ENCODE measurements around the gene CBLC.

DNA sequence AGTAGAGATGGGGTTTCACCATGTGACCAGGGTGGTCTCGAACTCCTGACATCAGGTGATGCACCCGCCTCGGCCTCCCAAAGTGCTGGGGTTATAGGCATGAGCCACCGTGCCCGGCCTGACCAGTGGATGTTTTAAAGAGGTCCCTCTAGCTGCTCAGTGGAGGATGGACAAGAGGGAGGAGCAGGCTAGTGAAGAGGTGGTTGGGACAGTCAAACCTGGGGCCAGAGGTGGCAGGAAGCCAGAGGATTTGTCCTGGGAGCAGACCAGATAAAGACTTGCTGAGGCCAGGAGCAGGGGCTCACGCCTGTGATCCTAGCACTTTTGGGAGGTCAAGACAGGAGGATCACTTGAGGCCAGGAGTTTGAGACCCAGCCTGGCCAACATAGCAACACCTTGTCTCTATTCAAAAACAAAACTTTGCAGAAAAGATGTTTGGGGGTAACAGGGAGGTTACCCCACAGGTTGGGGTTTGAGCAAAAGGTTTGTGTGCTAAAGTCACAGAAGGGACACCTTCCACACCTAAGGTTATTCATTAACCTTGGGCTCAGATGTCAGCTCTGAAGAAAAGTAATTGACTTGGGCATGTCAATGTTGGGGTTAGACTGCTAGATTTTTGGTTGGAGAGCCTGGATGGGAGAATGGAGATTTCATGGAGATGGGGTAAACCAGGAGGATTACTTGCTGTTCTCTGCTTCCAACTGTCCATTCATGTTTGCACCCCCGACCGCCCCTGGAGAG, 40.2 kb downstream of the CBLC start:
- TF ChIP-seq, protein P1, sequence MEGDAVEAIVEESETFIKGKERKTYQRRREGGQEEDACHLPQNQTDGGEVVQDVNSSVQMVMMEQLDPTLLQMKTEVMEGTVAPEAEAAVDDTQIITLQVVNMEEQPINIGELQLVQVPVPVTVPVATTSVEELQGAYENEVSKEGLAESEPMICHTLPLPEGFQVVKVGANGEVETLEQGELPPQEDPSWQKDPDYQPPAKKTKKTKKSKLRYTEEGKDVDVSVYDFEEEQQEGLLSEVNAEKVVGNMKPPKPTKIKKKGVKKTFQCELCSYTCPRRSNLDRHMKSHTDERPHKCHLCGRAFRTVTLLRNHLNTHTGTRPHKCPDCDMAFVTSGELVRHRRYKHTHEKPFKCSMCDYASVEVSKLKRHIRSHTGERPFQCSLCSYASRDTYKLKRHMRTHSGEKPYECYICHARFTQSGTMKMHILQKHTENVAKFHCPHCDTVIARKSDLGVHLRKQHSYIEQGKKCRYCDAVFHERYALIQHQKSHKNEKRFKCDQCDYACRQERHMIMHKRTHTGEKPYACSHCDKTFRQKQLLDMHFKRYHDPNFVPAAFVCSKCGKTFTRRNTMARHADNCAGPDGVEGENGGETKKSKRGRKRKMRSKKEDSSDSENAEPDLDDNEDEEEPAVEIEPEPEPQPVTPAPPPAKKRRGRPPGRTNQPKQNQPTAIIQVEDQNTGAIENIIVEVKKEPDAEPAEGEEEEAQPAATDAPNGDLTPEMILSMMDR (IDR thresholded peaks at IDR 0.05): no peak
- TF ChIP-seq POLR2AphosphoS5 (IDR thresholded peaks at IDR 0.05; ENCODE audit: low read depth, low read length) (no peak), TCF7L2 (IDR thresholded peaks at IDR 0.05; ENCODE audit: low read depth, low read length) (no peak)
- TF ChIP-seq, protein P2, sequence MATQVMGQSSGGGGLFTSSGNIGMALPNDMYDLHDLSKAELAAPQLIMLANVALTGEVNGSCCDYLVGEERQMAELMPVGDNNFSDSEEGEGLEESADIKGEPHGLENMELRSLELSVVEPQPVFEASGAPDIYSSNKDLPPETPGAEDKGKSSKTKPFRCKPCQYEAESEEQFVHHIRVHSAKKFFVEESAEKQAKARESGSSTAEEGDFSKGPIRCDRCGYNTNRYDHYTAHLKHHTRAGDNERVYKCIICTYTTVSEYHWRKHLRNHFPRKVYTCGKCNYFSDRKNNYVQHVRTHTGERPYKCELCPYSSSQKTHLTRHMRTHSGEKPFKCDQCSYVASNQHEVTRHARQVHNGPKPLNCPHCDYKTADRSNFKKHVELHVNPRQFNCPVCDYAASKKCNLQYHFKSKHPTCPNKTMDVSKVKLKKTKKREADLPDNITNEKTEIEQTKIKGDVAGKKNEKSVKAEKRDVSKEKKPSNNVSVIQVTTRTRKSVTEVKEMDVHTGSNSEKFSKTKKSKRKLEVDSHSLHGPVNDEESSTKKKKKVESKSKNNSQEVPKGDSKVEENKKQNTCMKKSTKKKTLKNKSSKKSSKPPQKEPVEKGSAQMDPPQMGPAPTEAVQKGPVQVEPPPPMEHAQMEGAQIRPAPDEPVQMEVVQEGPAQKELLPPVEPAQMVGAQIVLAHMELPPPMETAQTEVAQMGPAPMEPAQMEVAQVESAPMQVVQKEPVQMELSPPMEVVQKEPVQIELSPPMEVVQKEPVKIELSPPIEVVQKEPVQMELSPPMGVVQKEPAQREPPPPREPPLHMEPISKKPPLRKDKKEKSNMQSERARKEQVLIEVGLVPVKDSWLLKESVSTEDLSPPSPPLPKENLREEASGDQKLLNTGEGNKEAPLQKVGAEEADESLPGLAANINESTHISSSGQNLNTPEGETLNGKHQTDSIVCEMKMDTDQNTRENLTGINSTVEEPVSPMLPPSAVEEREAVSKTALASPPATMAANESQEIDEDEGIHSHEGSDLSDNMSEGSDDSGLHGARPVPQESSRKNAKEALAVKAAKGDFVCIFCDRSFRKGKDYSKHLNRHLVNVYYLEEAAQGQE (IDR thresholded peaks at IDR 0.05; ENCODE audit: insufficient read depth in 1 of 2, low read depth in 2 of 2, low read length in 1 of 2): no peak
